Keratinocyte (primary cell): ENCODE data around the gene BTG1. TPM values are rescaled to one million over a fixed set of nuclear protein-coding genes. Genes with fewer than 3 reads are reported as not detected.

Experiments
- DNase-seq: peaks from one replicate; pipeline ENCODE4 v3.0.0-alpha.2; 2011; ENCODE audit warnings: low read depth, missing footprints, low spot score
- FAIRE-seq: peaks from 2 replicates; lab custom pipeline; 2011; peaks lifted over from hg19 to GRCh38; lab: Jason Lieb, UNC
- H2AFZ ChIP-seq: 2 replicates; pipeline ENCODE4 v1.6.0; 2012; ENCODE audit warnings: low read length, control low read depth, inconsistent platforms; ENCODE audit not compliant: control insufficient read depth
- H3K27ac ChIP-seq: 2 replicates; pipeline ENCODE4 v1.5.1; 2011; ENCODE audit warnings: low read length; ENCODE audit not compliant: control insufficient read depth, insufficient read depth
- H3K27me3 ChIP-seq: 3 replicates; pipeline ENCODE4 v1.6.0; 2011; ENCODE audit warnings: low read length; ENCODE audit not compliant: control insufficient read depth, insufficient read depth; ENCODE audit errors: extremely low read depth
- H3K36me3 ChIP-seq, 2 experiments: 2 replicates in 1 of 2; 3 replicates in 1 of 2; pipeline ENCODE4 v1.5.1; 2011; ENCODE audit warnings: low read length in 2 of 2, mild to moderate bottlenecking in 1 of 2; ENCODE audit not compliant: control insufficient read depth in 2 of 2, insufficient read depth in 2 of 2; ENCODE audit errors: extremely low read depth in 1 of 2
- H3K4me1 ChIP-seq: 3 replicates; pipeline ENCODE4 v1.5.1; 2011; ENCODE audit warnings: low read length; ENCODE audit not compliant: control insufficient read depth, insufficient read depth; ENCODE audit errors: extremely low read depth
- H3K4me2 ChIP-seq: 3 replicates; pipeline ENCODE4 v1.6.0; 2011; ENCODE audit warnings: low read depth, low read length; ENCODE audit not compliant: control insufficient read depth, insufficient read depth; ENCODE audit errors: extremely low read depth
- H3K4me3 ChIP-seq, 3 experiments: fragments of 200-600 bp in 1 of 3; sonication (generic) in 1 of 3; 2 replicates in 2 of 3; 3 replicates in 1 of 3; pipeline ENCODE4 v1.5.1; 2011 to 2016; ENCODE audit warnings: low read length in 3 of 3, mild to moderate bottlenecking in 3 of 3, control low read depth in 2 of 3, inconsistent platforms in 1 of 3, low read depth in 1 of 3, mixed read lengths in 1 of 3, mixed run types in 1 of 3, moderate library complexity in 1 of 3; ENCODE audit not compliant: control insufficient read depth in 2 of 3, insufficient read depth in 2 of 3; ENCODE audit errors: extremely low read depth in 1 of 3
- H3K79me2 ChIP-seq: 2 replicates; pipeline ENCODE4 v1.6.0; 2012; ENCODE audit warnings: low read length; ENCODE audit not compliant: control insufficient read depth, insufficient read depth
- H3K9ac ChIP-seq: 3 replicates; pipeline ENCODE4 v1.6.0; 2011; ENCODE audit warnings: low read length; ENCODE audit not compliant: control insufficient read depth, insufficient read depth; ENCODE audit errors: extremely low read depth
- H3K9me1 ChIP-seq: 3 replicates; pipeline ENCODE4 v1.6.0; 2011; ENCODE audit warnings: low read length; ENCODE audit not compliant: control insufficient read depth, insufficient read depth; ENCODE audit errors: extremely low read depth
- H3K9me3 ChIP-seq: 2 replicates; pipeline ENCODE4 v1.5.1; 2012; ENCODE audit warnings: low read depth, low read length; ENCODE audit not compliant: control insufficient read depth
- H4K20me1 ChIP-seq: 3 replicates; pipeline ENCODE4 v1.6.0; 2011; ENCODE audit warnings: low read length; ENCODE audit not compliant: control insufficient read depth, insufficient read depth; ENCODE audit errors: extremely low read depth
- EZH2 ChIP-seq: IDR thresholded peaks from one replicate; pipeline ENCODE4 v1.6.1; 2012; ENCODE audit warnings: inconsistent platforms, mild to moderate bottlenecking, low read length, moderate library complexity
- dilution Hi-C: fragments of 300-500 bp; cut with MboI; formaldehyde crosslinking; loops from one replicate; pipeline ENCODE4 v1.7.0; 2020; ENCODE audit warnings: low sequenced_read_pairs; ENCODE audit not compliant: extremely low pct_ligation_motif_present
- polyA plus RNA-seq, 5 experiments: library from polyadenylated mRNA; depleted of rRNA in 3 of 5; stranded (reverse) in 3 of 5; stranded (forward) in 1 of 5; unstranded in 1 of 5; fragments of >200 nt; gene quantifications; 1 replicate in 1 of 5; 2 replicates in 3 of 5; 3 replicates in 1 of 5; pipeline versions ENCODE4 v1.2.1 to v1.2.3, GENCODE V29; 2011 to 2012; ENCODE audit warnings: missing spikeins in 2 of 5, low read depth in 1 of 5, low replicate concordance in 1 of 5
- TF ChIP-seq, protein P1 (sequence below), 3 experiments: IDR thresholded peaks in 1 of 3; conservative IDR thresholded peaks in 1 of 3; optimal IDR thresholded peaks in 1 of 3; 2 replicates in 2 of 3; 3 replicates in 1 of 3; pipeline versions ENCODE3 to v1.5.1; 2011; ENCODE audit warnings: low read length in 3 of 3, mild to moderate bottlenecking in 3 of 3, moderate library complexity in 2 of 3, control low read depth in 1 of 3, inconsistent platforms in 1 of 3; ENCODE audit not compliant: insufficient read depth in 2 of 3; ENCODE audit errors: extremely low read depth in 1 of 3

The BTG1 gene
- polyA plus RNA-seq, 1 donor (not counting 4 experiments of a cell fraction or from before 2014, with no cell fraction given) = 40.7 TPM

DNA sequence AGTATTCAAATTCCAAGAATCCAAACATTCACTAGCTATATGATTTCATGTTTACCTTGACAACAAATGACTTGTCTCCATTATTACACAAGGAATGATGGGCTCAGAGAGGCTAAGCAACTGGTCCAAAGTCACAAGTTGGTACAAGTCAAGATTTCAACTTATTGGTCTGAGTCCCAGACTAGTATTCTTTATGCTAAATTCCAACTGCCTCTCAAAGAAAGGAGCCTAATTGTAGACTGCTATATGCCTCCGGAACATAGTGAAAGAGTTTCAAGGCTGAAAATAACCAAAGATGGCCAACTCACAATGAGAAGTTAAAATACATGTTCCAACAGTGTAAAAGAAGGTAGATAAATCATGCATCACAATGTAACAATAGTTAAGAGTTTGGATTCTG, 7.5 kb downstream of the BTG1 start:
- dilution Hi-C loops = no loop called here
- H4K20me1 ChIP-seq = no peaks in the 10 kb centered on the region
- peak; percentile 82 for FAIRE-seq
- no peaks in the 10 kb centered on the region for H3K9me1 ChIP-seq
- TF ChIP-seq, protein P1, sequence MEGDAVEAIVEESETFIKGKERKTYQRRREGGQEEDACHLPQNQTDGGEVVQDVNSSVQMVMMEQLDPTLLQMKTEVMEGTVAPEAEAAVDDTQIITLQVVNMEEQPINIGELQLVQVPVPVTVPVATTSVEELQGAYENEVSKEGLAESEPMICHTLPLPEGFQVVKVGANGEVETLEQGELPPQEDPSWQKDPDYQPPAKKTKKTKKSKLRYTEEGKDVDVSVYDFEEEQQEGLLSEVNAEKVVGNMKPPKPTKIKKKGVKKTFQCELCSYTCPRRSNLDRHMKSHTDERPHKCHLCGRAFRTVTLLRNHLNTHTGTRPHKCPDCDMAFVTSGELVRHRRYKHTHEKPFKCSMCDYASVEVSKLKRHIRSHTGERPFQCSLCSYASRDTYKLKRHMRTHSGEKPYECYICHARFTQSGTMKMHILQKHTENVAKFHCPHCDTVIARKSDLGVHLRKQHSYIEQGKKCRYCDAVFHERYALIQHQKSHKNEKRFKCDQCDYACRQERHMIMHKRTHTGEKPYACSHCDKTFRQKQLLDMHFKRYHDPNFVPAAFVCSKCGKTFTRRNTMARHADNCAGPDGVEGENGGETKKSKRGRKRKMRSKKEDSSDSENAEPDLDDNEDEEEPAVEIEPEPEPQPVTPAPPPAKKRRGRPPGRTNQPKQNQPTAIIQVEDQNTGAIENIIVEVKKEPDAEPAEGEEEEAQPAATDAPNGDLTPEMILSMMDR (optimal IDR thresholded peaks at IDR 0.05 in 1 of 3, IDR thresholded peaks at IDR 0.05 in 1 of 3, conservative IDR thresholded peaks at IDR 0.05 in 1 of 3; ENCODE audit: extremely low read depth in 1 of 3, insufficient read depth in 2 of 3, low read length in 3 of 3) = no peak
- TF ChIP-seq EZH2 = no peak
- H3K36me3 ChIP-seq = peaks cover 0 to 9% of the 10 kb centered on the region in 2 experiments
- no peak overlapping the region for H2AFZ ChIP-seq
- H3K4me3 ChIP-seq = peak overlapping the region in 2 of 3 experiments; percentile 29 to 96
- H3K9ac ChIP-seq = peak overlapping the region; percentile 78
- DNase-seq = no peak
- no peaks in the 10 kb centered on the region for H3K9me3 ChIP-seq
- H3K27me3 ChIP-seq = no peaks in the 10 kb centered on the region
- H3K4me1 ChIP-seq = peaks cover 70% of the 10 kb centered on the region
- H3K27ac ChIP-seq = peak overlapping the region; percentile 99
- peak overlapping the region; percentile 89 for H3K4me2 ChIP-seq
- peaks cover 62% of the 10 kb centered on the region for H3K79me2 ChIP-seq

DNA sequence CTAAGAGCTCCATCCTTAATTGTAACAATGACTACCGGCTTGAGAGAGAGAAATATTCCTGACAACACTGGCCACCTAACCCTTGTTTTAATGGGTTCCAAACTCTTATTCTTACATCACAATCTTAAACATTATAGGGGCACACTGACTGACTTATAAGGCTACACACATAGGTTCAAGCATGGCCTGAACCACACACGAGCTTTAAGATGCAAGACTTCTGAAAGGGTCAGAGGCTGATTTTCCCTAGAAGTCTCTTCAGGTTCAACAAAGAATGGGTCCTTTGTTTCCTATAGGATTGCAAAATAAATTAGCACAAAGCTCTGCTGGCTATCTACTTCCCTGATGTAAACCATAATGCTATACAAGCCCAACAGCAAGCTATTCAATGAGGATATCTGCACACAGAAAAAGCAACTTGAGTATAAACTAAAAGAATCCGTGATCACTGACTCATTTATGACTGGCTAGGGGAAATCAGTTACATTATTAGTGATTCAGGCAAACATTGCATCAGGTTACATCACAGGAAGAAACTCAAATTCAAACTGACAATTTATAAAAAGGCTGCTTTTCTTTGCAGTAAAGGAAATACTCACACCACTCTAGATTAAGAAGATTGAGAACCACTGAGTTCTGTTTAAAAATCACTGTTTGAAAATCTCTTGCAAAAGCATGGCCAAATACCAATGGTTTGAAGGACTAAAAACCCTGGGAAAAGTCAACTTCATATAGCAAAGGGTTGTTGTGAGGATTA, 8.5 kb downstream of the BTG1 start:
- dilution Hi-C loops = no loop called here
- no peaks in the 10 kb centered on the region for H3K9me3 ChIP-seq
- TF ChIP-seq EZH2 = no peak
- TF ChIP-seq, protein P1 (optimal IDR thresholded peaks at IDR 0.05 in 1 of 3, IDR thresholded peaks at IDR 0.05 in 1 of 3, conservative IDR thresholded peaks at IDR 0.05 in 1 of 3; ENCODE audit: extremely low read depth in 1 of 3, insufficient read depth in 2 of 3, low read length in 3 of 3) = no peak
- no peaks in the 10 kb centered on the region for H4K20me1 ChIP-seq
- H2AFZ ChIP-seq = no peak overlapping the region
- peaks cover 71% of the 10 kb centered on the region for H3K4me1 ChIP-seq
- peak overlapping the region; percentile 99 for H3K27ac ChIP-seq
- H3K4me3 ChIP-seq = peak overlapping the region in 2 of 3 experiments; percentile 44 to 47
- FAIRE-seq (peak; percentile 78), DNase-seq (peak; percentile 44)
- H3K4me2 ChIP-seq = peak overlapping the region; percentile 89
- no peaks in the 10 kb centered on the region for H3K9me1 ChIP-seq
- H3K79me2 ChIP-seq = peaks cover 54% of the 10 kb centered on the region
- H3K9ac ChIP-seq = peak overlapping the region; percentile 78
- no peaks in the 10 kb centered on the region for H3K27me3 ChIP-seq
- H3K36me3 ChIP-seq = peaks cover 0 to 4% of the 10 kb centered on the region in 2 experiments
